SU-DHL-6 (cell line): ENCODE results near the gene SULT1C4.

Experiments
- EZH2phosphoT487 ChIP-seq: fragments of 200-600 bp; sonication (generic), shearing (Covaris generic); conservative IDR thresholded peaks from 2 replicates; pipeline ENCODE4 v1.6.1; 2018; ENCODE audit warnings: mild to moderate bottlenecking, antibody characterized with exemption, low read length, moderate library complexity, mixed read lengths
- TF ChIP-seq, protein P1 (sequence below): fragments of 200-600 bp; sonication (generic); IDR thresholded peaks from one replicate; pipeline ENCODE4 v1.5.1; 2017; ENCODE audit warnings: antibody characterized with exemption, mild to moderate bottlenecking, low read length, moderate library complexity; ENCODE audit not compliant: insufficient read depth, poor library complexity, severe bottlenecking

DNA sequence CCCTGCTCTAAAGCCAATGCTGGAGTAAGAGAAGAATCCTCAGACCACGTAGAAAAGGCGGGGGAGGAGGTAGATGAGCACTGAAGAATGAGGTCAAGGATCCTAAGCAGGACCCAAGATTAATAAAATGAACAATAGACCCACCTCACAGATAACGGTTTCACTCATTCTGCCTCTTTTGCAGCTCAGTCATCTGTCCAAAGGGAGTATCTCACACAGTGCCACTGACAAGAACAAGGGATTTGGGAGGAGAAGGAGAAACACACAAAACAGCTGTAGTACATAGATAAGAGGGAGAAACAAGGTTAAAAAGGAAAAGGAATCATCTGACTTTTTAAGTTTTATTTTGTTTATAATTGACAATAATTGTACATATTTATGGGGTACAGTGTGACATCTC lies 30.9 kb upstream of the SULT1C4 start:
- TF ChIP-seq, protein P1, sequence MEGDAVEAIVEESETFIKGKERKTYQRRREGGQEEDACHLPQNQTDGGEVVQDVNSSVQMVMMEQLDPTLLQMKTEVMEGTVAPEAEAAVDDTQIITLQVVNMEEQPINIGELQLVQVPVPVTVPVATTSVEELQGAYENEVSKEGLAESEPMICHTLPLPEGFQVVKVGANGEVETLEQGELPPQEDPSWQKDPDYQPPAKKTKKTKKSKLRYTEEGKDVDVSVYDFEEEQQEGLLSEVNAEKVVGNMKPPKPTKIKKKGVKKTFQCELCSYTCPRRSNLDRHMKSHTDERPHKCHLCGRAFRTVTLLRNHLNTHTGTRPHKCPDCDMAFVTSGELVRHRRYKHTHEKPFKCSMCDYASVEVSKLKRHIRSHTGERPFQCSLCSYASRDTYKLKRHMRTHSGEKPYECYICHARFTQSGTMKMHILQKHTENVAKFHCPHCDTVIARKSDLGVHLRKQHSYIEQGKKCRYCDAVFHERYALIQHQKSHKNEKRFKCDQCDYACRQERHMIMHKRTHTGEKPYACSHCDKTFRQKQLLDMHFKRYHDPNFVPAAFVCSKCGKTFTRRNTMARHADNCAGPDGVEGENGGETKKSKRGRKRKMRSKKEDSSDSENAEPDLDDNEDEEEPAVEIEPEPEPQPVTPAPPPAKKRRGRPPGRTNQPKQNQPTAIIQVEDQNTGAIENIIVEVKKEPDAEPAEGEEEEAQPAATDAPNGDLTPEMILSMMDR: no peak
- no peak for TF ChIP-seq EZH2phosphoT487
